ENCODE results near the gene IRAK1.

IRAK1 gene

GRCh38 chrX:154019633-154020528, at the start of gene IRAK1:
IRAK1 (minus strand) TSS chrX:154019902; CDS start chrX:154019812, 90 bp downstream.
- no peak for DNase-seq

GRCh38 chrX:154068560-154068959, 48.9 kb upstream of the IRAK1 start:
- no peak for DNase-seq

- DNase-seq = no peak
Observed at GRCh38 chrX:154064637-154065435, 45.1 kb upstream of the IRAK1 start.

GRCh38 chrX:154063234-154063633, 43.5 kb upstream of the IRAK1 start:
- DNase-seq = no peak

- DNase-seq = no peak
Observed at GRCh38 chrX:154061801-154062200, 42.1 kb upstream of the IRAK1 start.

- no peak for DNase-seq
Observed at GRCh38 chrX:154059729-154060245, 40.1 kb upstream of the IRAK1 start.

- DNase-seq = no peak
Observed at GRCh38 chrX:154059231-154059630, 39.5 kb upstream of the IRAK1 start.

- no peak for DNase-seq
Observed at GRCh38 chrX:154058214-154058997, 38.7 kb upstream of the IRAK1 start.

GRCh38 chrX:154057791-154058190, 38.1 kb upstream of the IRAK1 start:
- no peak for DNase-seq

- DNase-seq = no peak
Observed at GRCh38 chrX:154056770-154057241, 37.1 kb upstream of the IRAK1 start.

GRCh38 chrX:154051201-154051810, 31.6 kb upstream of the IRAK1 start:
- no peak for DNase-seq

GRCh38 chrX:154050113-154050495, 30.4 kb upstream of the IRAK1 start:
- no peak for DNase-seq

GRCh38 chrX:154049209-154050112, 29.8 kb upstream of the IRAK1 start:
- no peak for DNase-seq

GRCh38 chrX:154048398-154048797, 28.7 kb upstream of the IRAK1 start:
- DNase-seq = no peak

GRCh38 chrX:154046940-154047610, 27.4 kb upstream of the IRAK1 start:
- no peak for DNase-seq

- no peak for DNase-seq
Observed at GRCh38 chrX:154046031-154046781, 26.5 kb upstream of the IRAK1 start.

GRCh38 chrX:154044091-154044490, 24.4 kb upstream of the IRAK1 start:
- DNase-seq = no peak

- DNase-seq = no peak
Observed at GRCh38 chrX:154043003-154043763, 23.5 kb upstream of the IRAK1 start.

GRCh38 chrX:154040863-154041262, 21.2 kb upstream of the IRAK1 start:
- no peak for DNase-seq
